Liver (tissue), 3 donors: ENCODE data around the gene AKT3.

ENCODE experiments used
- ATF3 ChIP-seq: IDR thresholded peaks from 2 replicates; pipeline ENCODE4 v1.6.1; 2016; ENCODE audit warnings: antibody characterized with exemption
- CTCF ChIP-seq: fragments of 150-350 bp; IDR thresholded peaks from 2 replicates; pipeline ENCODE4 v1.5.1; 2017; ENCODE audit warnings: improper control_type of control experiment, low read depth, low read length; ENCODE audit not compliant: missing input control
- EGR1 ChIP-seq, 2 donors: IDR thresholded peaks; 2 replicates each; pipeline ENCODE4 v1.6.1; 2016 to 2018; ENCODE audit warnings: antibody characterized with exemption in 2 of 2, low read depth in 2 of 2
- GABPA ChIP-seq, 2 donors: IDR thresholded peaks in 1 of 2; conservative IDR thresholded peaks in 1 of 2; 2 replicates each; pipeline ENCODE4 v1.6.1; 2016; ENCODE audit warnings: antibody characterized with exemption in 2 of 2, mild to moderate bottlenecking in 1 of 2, moderate library complexity in 1 of 2
- HNF4A ChIP-seq, 2 donors: conservative IDR thresholded peaks; 2 replicates each; pipeline ENCODE4 v1.6.1; 2016; ENCODE audit warnings: antibody characterized with exemption in 2 of 2, mild to moderate bottlenecking in 2 of 2
- HNF4G ChIP-seq: IDR thresholded peaks from 2 replicates; pipeline ENCODE4 v1.6.1; 2016; ENCODE audit warnings: antibody characterized with exemption
- JUND ChIP-seq, 2 donors: IDR thresholded peaks; 2 replicates each; pipeline ENCODE4 v1.6.1; 2016; ENCODE audit warnings: antibody characterized with exemption in 2 of 2
- MAX ChIP-seq: IDR thresholded peaks from 2 replicates; pipeline ENCODE4 v1.6.1; 2016; ENCODE audit warnings: antibody characterized with exemption
- RAD21 ChIP-seq, 2 donors: IDR thresholded peaks; 2 replicates each; pipeline ENCODE4 v1.6.1; 2016; ENCODE audit warnings: antibody characterized with exemption in 2 of 2, mild to moderate bottlenecking in 2 of 2
- REST ChIP-seq: IDR thresholded peaks from 2 replicates; pipeline ENCODE4 v1.6.1; 2016; ENCODE audit warnings: antibody characterized with exemption, mild to moderate bottlenecking
- SP1 ChIP-seq: IDR thresholded peaks from 2 replicates; pipeline ENCODE4 v1.6.1; 2018; ENCODE audit warnings: antibody characterized with exemption, mild to moderate bottlenecking
- TAF1 ChIP-seq: conservative IDR thresholded peaks from 2 replicates; pipeline ENCODE4 v1.6.1; 2016; ENCODE audit warnings: antibody characterized with exemption, mild to moderate bottlenecking
- YY1 ChIP-seq: IDR thresholded peaks from 2 replicates; pipeline ENCODE4 v1.6.1; 2016; ENCODE audit warnings: antibody characterized with exemption, mild to moderate bottlenecking
- ZBTB33 ChIP-seq: IDR thresholded peaks from 2 replicates; pipeline ENCODE4 v1.6.1; 2016; ENCODE audit warnings: antibody characterized with exemption
- donor health status: healthy.
- donor health status: healthy.

GRCh38 chr1:243563732-243564131 lies 286.3 kb downstream of the AKT3 start:
- TF ChIP-seq CTCF, result no peak
- no peak for TF ChIP-seq SP1
- TF ChIP-seq GABPA (IDR thresholded peaks at IDR 0.05 in 1 of 2, conservative IDR thresholded peaks at IDR 0.05 in 1 of 2), result no peak
- TF ChIP-seq EGR1 (IDR thresholded peaks at IDR 0.05; ENCODE audit: low read depth in 2 of 2), result no peak
- no peak for TF ChIP-seq REST
- TF ChIP-seq YY1, result no peak
- no peak for TF ChIP-seq MAX
- no peak for TF ChIP-seq HNF4A (conservative IDR thresholded peaks at IDR 0.05)
- TF ChIP-seq ZBTB33, result no peak
- TF ChIP-seq TAF1, result no peak
- TF ChIP-seq JUND (IDR thresholded peaks at IDR 0.05), result no peak
- no peak for TF ChIP-seq ATF3
- TF ChIP-seq RAD21 (IDR thresholded peaks at IDR 0.05), result no peak
- TF ChIP-seq HNF4G, result no peak
